Epithelial cell of proximal tubule (primary cell): ENCODE results near the gene SMCO2. TPM values are rescaled to one million over a fixed set of nuclear protein-coding genes. Genes with fewer than 3 reads are reported as not detected.

ENCODE experiments used
- DNase-seq: peaks from one replicate; pipeline ENCODE4 v3.0.0-alpha.2; 2011; ENCODE audit warnings: low read depth
- H3K4me3 ChIP-seq: 2 replicates; pipeline ENCODE4 v1.5.1; 2011; ENCODE audit warnings: low read depth, mild to moderate bottlenecking, low read length
- CTCF ChIP-seq: conservative IDR thresholded peaks from 2 replicates; pipeline ENCODE4 v1.5.1; 2012; ENCODE audit warnings: low read depth, mild to moderate bottlenecking, low read length
- total RNA-seq: library from RNA; depleted of rRNA; stranded (reverse); fragments of >200 nt; gene quantifications from 2 replicates; pipeline ENCODE4 v1.2.3, GENCODE V29; 2015

SMCO2 gene
- total RNA-seq, 1 donor from 2014 or later: not detected

GRCh38 chr12:27449893-27450534 lies 3.5 kb downstream of the SMCO2 start:
- no peak for DNase-seq
- no peak overlapping the region for H3K4me3 ChIP-seq
- no peak for TF ChIP-seq CTCF

DNA sequence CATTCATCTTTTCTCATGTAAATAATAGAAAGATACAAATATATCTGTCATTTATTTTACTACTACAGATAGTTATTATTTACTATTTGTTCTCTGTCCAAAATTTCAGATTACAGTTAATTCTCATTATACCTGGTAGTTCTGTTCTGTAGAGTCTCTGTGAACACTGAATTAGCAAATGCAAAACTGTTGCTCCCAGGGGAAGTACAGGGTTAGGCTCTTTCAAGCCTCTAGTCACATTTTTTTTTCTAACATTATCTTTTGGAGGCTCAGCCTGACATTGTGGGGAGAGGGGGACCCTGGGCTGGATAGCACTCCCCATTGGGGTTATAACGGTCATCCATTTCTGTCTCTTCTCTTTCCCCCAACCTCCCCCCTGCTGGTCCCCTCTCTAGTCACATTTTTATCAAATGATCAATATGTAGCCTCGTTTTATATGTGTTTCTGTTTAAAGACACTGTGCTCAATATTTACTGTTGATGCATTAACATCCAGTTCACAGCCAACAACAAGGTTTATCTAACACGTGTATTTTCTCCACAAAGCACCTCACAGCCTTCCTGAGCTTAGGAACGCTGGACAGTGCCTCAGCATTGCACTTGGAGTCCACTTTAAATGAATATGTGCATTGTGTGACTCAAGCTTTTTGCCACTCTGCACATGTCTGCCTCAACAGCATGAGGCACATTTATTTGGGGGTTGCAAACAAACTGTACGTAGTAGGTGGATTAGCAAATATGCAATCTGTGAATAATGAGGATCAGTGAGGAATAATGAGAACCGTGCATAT lies 4.7 kb downstream of the SMCO2 start:
- no peak for DNase-seq
- TF ChIP-seq CTCF: no peak
- H3K4me3 ChIP-seq: no peak overlapping the region

DNA sequence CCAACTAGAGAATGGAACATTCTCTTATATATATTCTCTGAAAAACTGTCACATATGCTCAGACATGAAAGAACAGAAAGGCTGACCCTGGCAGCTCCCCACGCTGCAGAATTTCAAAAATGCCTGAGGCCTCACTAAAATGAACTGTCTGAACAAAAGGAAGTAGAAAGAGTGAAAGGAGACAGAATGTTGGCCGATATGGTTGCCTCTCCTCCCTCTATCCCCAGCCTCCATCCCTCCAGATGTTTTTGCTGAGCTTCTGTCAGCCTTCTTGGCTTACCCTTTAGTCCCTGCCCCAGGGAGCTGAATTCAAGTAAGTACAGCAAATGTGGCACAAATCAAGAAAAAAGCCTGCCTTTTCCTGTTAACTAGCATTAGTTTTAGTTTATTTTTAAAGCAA lies 6.9 kb downstream of the SMCO2 start:
- no peak for DNase-seq
- no peak for TF ChIP-seq CTCF
- H3K4me3 ChIP-seq: no peak overlapping the region

DNA sequence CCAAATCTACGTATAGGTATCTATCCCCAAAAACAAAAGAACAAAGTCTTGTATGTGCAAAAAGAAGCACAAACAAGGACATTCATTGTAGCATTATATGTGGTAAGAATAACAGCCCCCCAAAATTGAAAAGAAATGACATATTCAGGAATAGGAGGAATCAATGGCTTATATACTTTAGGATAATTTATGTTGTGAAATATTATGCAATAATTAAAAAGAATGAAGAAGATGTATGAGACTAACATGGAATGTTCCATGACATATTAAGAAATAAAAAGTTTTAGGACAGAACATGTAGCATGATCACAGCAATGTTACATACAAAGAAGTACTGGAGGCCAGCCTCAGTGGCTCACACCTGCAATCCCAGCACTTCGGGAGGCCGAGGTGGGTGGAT lies 9.1 kb downstream of the SMCO2 start:
- TF ChIP-seq CTCF: no peak
- DNase-seq: no peak
- no peak overlapping the region for H3K4me3 ChIP-seq

- no peak for DNase-seq
- TF ChIP-seq CTCF: no peak
- no peak overlapping the region for H3K4me3 ChIP-seq
Observed at GRCh38 chr12:27456618-27457017, 10.1 kb downstream of the SMCO2 start.

- DNase-seq: no peak
- TF ChIP-seq CTCF: no peak
- no peak overlapping the region for H3K4me3 ChIP-seq
Observed at GRCh38 chr12:27460471-27460978, 14.0 kb downstream of the SMCO2 start.
